Activated T-helper 1 cell treated with Interleukin-2 at 50 U/mL for 16 hours (primary cell): ENCODE results near the gene LARP4.
"Not testable (repeated sequence)": the region's sequence is repeated elsewhere in the genome, so short reads cannot be mapped to it uniquely, and the experiment has no call there.

Source experiments
- DNase-seq: peaks from one replicate; pipeline ENCODE4 v3.0.0-alpha.2; 2020; ENCODE audit warnings: low read depth

LARP4 gene

GRCh38 chr12:50401500-50402081 is 906 bp downstream of the LARP4 start:
- no peak for DNase-seq

- no peak for DNase-seq
Measured at GRCh38 chr12:50402264-50403000, 1.7 kb downstream of the LARP4 start.

- DNase-seq, result no peak
Measured at GRCh38 chr12:50403001-50403440, 2.3 kb downstream of the LARP4 start.

- DNase-seq, result no peak
Measured at GRCh38 chr12:50404307-50404706, 3.6 kb downstream of the LARP4 start.

- DNase-seq, result no peak
Measured at GRCh38 chr12:50411051-50411660, 10.5 kb downstream of the LARP4 start.

- DNase-seq, result no peak
Measured at GRCh38 chr12:50415899-50416479, 15.3 kb downstream of the LARP4 start.

- DNase-seq, result no peak
Measured at GRCh38 chr12:50419112-50419909, 18.6 kb downstream of the LARP4 start.

- not testable (repeated sequence) for DNase-seq
Measured at GRCh38 chr12:50422855-50423254, 22.2 kb downstream of the LARP4 start.

- not testable (repeated sequence) for DNase-seq
Measured at GRCh38 chr12:50423342-50423741, 22.7 kb downstream of the LARP4 start.

- no peak for DNase-seq
Measured at GRCh38 chr12:50425589-50426258, 25.0 kb downstream of the LARP4 start.

- DNase-seq, result not testable (repeated sequence)
Measured at GRCh38 chr12:50431656-50432055, 31.0 kb downstream of the LARP4 start.

GRCh38 chr12:50440288-50440687 is 39.6 kb downstream of the LARP4 start:
- DNase-seq, result no peak

GRCh38 chr12:50441763-50442162 is 41.1 kb downstream of the LARP4 start:
- DNase-seq, result no peak

GRCh38 chr12:50442178-50442908 is 41.7 kb downstream of the LARP4 start:
- no peak for DNase-seq

GRCh38 chr12:50449671-50450070 is 49.0 kb downstream of the LARP4 start:
- not testable (repeated sequence) for DNase-seq

GRCh38 chr12:50452795-50453194 is 52.1 kb downstream of the LARP4 start:
- DNase-seq, result no peak

GRCh38 chr12:50453872-50454271 is 53.2 kb downstream of the LARP4 start:
- DNase-seq, result no peak

GRCh38 chr12:50458606-50459005 is 57.9 kb downstream of the LARP4 start:
- no peak for DNase-seq

- no peak for DNase-seq
Measured at GRCh38 chr12:50467439-50467838, 66.8 kb downstream of the LARP4 start.

- no peak for DNase-seq
Measured at GRCh38 chr12:50477241-50477832, 76.7 kb downstream of the LARP4 start.
